Measurements from ENCODE around the gene PTGFRN.

- no peak for TF ChIP-seq POLR2A (IDR thresholded peaks at IDR 0.05; ENCODE audit: low read depth, low read length)
- TF ChIP-seq POLR2AphosphoS5 (IDR thresholded peaks at IDR 0.05; ENCODE audit: low read depth, low read length) = no peak
- TF ChIP-seq TAF1 (IDR thresholded peaks at IDR 0.05; ENCODE audit: borderline replicate concordance, low read depth, low read length) = no peak
Observed at GRCh38 chr1:116931016-116931918, 21.6 kb downstream of the PTGFRN start.

All from GM12892 (cell line).